KG1 (cell line): ENCODE measurements around the gene NUCB2.
A peak's percentile ranks its signal among the peaks of the same experiment; 100 is the strongest.
"Not testable (repeated sequence)": the region's sequence is repeated elsewhere in the genome, so short reads cannot be mapped to it uniquely, and the experiment has no call there.

Experiments
- DNase-seq: peaks from one replicate; lab custom pipeline; 2025; lab: John Stamatoyannopoulos, UW

Gene NUCB2

DNA sequence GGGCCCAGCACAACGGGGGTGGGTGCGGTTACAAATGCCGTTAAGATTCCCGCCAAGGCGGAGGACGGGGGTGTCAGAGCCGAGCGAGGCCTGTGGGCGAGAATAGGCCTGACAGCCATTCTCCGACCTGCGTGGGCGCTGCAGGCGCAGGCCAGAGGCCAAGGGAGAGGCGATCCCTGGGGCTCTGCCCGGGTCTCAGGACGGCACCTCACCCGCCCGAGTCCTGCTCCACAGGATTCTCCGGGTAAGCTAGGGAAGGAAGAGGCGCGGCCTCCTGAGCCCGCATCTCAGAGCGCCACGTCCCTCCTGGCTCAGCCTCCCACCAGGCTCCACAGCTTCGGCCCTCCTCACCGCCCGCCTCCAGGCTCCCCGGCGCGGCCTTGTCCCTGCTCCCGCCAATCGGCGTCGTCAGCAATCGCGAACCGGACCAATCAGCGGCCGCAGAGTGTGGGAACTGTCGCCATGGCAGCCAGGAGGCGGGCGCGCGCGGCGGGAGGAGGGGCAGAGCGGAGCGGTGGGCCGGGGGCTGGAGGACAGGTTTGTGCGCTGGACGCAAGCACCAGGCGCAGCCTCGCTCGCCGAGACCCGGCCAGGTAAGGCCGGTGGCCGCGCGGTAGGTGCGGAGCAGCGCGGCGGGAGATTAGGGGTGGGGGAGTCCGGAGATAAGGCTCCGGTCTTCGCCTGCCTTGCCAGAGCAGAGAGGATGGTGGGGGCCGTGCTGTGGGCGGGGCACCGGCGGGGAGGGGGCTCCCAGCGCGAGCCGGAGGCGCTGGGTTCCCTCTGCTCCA lies at the start of gene NUCB2:
Gene NUCB2, plus strand, starts transcription at position 504 of the 788 bp plus-strand sequence. CDS start 18,585 bp downstream, outside the sequence.
- peak; percentile 95 for DNase-seq

DNA sequence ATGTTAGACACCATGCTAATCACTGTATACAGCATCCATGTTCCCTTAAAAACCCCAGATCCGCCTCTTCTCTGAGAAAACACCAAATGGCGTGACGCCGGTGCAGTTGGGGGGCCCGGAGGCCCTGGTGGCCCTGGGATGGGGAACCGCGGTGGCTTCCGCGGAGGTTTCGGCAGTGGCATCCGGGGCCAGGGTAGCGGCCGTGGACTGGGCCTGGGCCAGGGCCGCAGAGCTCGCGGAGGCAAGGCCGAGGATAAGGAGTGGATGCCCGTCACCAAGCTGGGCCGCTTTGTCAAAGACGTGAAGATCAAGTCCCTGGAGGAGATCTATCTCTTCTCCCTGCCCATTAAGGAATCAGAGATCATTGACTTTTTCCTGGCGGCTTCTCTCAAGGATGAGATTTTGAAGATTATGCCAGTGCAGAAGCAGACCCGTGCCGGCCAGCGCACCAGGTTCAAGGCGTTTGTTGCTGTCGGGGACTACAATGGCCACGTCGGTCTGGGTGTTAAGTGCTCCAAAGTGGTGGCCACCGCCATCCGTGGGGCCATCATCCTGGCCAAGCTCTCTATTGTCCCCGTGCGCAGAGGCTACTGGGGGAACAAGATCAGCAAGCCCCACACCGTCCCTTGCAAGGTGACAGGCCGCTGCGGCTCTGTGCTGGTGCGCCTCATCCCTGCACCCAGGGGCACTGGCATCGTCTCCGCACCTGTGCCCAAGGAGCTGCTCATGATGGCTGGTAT lies 48.2 kb upstream of the NUCB2 start:
- not testable (repeated sequence) for DNase-seq

DNA sequence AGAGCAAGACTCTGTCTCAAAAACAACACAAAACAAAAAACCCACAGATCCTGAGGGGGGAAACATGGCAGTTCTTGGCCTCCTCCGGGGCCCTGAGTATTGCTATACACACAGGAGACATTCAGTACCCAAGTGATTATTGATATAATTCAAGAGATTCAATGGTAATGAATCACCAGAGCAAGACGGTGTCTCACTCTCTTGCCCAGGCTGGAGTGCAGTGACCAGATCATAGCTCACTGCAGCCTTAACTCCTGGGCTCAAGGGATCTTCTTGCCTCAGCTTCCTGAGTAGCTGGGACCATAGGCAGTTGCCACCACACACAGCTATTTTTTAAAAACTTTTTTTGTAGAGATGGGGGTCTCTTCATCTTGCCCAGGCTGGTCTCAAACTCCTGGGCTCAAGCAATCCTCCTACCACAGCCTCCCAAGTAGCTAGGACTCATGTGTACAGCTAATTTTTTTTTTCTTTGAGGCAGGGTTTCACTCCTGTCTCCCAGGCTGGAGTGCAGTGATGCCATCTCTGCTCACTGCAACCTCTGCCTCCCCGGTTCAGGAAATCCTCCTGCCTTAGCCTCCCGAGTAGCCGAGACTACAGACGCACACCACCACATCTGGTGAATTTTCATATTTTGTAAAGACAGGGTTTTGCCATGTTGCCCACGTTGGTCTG lies 46.9 kb upstream of the NUCB2 start:
- DNase-seq: no peak

DNA sequence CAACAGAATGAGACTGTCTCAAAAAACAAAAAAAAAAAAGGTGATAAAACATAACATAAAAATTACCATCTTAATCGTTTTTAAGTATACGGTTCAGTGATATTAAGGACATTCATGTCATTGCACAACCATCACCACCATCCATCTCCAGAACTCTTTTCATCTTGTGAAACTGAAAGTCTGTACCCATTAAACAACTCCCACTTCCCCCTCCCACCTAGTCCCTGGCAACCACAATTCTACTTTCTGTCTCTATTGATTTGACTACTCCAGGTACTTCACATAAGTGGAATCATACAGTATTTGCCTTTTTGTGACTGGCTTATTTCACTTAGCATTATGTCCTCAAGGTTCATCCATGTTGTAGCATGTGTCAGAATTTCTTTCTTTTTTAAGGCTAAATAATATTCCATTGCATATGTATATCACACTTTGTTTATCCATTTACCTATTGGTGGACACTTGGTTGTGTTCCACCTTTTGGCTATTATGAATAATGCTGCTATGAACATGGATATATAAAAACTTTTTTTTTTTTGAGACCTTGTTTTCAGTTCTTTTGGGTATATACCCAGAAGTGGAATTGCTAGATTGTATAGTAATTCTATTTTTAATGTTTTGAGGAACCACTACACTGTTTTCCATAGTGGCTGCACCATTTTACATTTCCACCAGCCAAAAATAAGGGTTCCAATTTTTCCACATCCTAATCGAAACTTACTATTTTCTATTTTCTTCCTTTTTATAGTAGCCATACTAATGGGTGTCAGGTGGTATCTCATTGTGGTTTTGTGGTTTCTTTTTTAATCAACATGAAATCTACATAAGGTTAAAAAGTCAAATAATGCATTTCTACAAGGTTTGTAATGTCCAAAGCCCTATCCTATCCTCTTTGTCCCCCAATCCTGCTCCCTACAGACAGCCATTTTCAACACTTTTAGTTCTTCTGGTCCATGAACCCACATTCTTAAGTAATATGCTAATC lies 45.4 kb upstream of the NUCB2 start:
- no peak for DNase-seq

DNA sequence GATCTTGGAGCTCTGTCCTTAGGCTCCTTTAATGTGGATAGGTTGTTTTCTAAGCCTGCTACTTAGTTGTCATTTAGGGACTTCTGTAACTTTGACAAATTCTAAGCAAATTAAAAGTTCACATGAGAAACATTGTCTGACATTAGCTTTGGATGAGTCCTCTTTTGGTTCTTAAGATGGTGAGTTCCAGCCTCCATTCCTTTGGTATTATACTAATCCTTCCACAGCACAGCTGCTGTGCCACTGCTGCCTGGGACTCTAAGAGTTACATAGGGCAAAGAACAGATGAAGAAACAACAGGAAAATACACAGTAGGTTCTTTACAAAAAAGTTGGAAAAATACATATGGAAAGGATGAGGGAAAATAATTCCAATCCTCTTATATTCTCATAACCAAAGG lies 43.4 kb upstream of the NUCB2 start:
- no peak for DNase-seq

DNA sequence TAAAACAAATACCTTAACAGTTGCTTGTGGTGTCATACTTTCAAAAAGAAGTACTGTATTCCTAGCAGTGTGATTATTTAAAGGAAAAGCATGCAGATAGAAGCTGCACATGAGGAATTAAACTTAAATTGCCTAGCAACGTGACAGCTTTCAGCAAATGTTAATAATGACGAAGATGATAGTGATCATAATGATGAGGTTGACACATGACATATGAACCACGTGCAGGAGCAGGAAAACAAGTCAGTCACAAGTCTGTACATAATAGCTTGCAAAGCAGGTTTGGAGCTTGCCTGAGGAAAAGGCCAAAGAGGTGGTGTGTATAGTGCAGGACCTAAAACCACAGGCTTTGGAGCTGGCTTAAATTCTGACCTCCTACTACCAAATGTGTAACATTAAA lies 38.2 kb upstream of the NUCB2 start:
- no peak for DNase-seq

DNA sequence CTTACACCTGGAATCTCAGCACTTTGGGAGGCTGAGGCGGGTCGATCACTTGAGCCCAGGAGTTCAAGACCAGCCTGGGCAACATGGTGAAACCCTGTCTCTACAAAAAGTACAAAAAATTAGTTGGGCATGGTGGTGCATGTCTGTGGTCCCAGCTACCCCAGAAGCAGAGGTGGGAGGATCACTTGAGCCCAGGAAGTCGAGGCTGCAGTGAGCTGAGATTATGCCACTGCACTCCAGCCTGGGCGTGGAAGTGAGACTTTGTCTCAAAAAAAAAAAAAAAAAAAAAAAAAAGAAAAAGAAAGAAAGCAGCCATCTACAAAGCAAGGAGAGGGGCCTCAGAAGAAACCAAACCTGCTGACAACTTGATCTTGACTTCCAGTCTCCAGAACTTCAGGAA lies 36.6 kb upstream of the NUCB2 start:
- DNase-seq: not testable (repeated sequence)

DNA sequence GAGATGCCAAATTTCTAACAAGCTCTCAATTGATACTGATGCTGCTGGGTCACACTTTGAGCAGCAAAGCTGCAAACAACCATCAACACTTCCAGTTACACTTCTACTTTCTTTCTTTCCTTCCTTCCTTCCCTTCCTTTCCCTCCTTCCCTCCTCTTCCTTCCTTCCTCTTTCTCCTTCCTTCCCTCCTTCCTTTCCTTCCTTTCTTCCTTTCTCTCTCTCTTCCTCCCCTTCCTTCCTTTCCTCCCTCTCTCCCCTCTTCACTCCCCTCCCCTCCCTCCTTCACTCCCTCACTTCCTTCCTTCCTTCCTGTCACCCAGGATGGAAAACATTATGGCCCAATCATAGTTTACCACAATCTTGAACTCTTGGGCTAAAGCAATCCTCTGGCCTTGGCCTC lies 35.8 kb upstream of the NUCB2 start:
- DNase-seq: no peak

DNA sequence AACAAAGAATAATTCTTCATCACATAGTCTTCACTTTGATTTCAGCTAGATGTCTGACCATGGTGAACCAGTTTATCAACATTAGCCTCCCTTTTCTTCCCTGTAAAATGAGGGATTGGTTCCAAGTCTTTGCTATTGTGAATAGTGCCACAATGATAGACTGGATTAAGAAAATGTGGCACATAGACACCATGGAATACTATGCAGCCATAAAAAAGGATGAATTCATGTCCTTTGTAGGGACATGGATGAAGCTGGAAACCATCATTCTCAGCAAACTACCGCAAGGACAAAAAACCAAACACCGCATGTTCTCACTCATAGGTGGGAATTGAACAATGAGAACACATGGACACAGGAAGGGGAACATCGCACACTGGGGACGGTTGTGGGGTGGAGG lies 33.6 kb upstream of the NUCB2 start:
- DNase-seq: not testable (repeated sequence)

DNA sequence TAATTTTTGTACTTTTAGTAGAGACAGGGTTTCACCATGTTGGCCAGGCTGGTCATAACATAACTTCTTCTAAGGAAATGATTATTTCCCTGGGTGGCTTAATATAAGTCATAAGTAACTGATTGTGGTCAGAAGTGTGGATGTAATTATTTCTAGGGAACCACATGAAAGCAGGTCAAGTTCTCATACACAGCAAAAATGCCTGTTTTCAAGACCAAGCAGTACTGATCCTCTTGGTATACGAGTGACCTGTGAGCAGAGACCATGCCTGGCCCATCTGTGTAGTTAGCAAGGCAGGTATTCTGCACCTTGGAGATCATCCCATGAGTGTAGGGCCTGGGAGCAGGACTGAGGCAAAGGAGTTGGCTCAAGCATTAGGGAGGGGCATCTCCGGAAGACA lies 32.5 kb upstream of the NUCB2 start:
- DNase-seq: no peak

DNA sequence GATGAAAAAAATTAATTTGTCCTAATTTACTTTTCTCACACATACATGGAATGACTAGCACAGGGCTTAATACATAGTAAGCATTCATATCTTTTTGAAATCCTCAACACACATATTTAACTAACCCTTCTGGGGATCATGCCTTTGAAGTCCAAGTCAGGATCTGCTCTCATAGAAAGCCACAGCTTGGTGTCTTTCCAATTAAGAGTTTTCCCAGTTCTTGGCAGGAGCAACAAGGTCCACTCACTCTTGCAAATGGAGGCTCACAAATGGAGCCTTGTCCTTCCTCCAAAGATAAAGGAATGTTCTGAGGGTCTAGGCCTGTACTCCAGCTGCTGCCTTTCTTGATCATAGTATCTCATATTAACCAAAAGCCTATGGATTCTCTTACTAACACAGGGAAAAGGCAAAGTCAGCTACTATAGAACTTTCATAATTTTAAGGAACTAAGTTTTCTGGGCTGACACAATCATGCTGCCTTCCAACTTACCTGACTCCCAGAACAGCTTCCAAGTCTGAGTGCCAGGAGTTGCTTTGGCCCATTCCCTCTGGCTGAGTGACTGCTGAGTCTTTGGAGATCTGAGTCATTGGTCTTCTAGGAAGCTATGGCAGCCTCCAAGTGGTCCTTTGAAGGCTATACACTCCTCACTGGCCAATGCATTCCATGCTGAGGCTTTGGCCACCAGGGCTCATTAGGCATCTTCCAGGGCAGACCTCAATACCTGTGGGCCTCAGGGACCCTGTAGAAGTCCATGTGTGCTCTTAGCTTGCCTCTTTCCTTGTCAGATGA lies 25.8 kb upstream of the NUCB2 start:
- DNase-seq: no peak

DNA sequence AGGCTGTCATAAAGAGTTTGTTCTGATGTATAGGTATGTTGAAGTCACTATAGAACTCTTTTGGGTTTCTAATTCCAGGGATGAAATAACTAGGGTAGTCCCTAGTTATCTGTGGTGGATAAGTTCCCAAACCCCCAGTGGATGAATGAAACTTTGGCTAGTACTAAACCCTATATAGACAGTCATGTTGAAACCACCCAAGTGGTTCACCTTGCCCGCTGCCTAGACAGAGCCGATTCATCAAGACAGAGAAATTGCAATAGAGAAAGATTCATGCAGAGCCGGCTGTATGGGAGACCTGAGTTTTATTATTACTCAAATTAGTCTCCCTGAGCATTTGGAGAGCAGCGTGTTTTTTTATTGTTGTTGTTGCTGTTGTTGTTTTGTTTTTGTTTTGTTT lies 23.8 kb upstream of the NUCB2 start:
- no peak for DNase-seq

DNA sequence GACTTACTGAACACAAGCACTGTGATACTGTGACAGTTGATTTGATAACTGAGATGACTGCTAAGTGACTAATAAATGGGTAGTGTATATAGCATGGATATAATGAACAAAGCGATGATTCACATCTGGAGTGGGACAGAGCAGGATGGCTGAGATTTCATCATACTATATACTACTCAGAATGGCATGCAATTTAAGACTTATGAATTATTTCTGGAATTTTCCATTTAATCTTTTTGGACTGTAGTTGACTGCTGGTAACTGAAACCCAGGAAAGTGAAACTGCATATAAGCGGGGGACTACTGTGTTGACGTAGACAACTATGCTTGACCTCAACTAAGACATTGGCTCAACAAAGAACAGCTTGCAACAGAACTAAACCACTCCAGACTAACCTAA lies 20.0 kb upstream of the NUCB2 start:
- no peak for DNase-seq

DNA sequence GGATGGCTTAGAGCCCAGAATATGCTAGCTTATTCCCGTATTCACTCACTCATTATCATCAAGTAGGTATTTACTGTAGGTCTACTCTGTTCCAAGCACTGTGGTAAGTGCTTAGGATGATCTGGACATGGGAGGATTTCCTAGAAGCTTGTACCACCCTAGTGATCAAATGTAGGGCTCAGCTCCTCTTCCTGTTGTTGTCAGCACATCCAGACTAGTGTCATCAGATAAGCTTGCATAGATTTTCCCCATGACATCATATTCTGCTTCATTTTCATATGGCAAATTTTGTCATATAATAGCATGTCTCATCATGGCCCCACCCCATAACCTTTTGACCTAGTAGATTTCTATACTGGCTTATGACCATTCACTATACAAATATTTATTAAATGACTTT lies 19.3 kb upstream of the NUCB2 start:
- DNase-seq: no peak

DNA sequence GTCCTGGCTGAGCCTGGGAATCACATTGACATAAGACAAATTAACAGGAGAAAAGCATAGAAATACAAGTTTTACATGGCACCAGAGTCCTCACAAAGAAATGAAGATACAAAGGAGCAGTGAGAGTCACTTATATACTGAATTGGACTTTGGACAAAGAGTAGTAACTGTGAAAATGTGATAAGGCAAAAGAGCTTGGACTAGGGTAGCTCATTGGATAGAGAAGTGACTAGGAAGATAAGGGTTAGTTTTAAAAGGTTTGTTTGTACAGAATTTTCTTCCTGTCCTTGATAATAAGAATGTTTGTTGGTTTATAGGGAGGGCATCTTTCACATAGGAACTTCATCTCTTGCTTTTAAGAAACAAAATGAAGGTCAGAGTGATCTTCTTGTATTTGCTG lies 17.9 kb upstream of the NUCB2 start:
- DNase-seq: no peak

DNA sequence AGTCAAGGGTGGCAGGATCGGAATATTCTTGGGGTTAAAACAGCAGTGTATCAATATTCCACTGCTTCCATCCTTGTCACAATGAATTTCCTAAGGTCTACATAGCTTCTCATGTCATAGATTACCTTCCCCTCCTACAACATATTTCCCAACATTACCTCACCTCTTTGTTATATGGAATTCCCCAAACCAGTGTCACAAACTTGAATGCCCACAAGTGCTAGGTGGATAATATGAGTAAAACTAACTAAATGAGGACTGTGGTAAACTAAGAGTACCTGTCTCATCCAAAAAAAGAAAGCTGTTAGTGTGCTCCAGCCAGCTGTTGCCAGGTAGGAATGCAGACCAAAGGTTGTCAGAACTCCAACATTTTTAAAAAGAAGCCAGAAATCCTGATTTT lies 17.0 kb upstream of the NUCB2 start:
- no peak for DNase-seq

DNA sequence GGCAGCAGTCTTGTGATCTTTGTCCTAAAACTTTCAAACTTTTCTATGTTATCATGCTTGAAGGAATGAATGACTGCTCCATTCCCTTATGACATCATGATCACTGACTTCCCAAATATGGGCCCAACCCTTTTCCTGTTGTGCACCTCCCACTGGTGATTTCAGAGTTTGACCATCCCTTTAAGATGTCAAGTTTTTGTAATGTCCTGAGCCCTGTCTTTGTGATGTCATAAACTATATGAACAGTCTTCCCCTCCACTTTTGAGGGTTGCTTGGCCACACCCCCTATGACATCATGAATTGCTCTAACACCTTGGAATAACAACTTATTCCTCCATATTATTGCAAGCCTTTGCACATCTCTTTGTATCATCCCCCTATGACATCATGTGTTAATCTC lies 16.5 kb upstream of the NUCB2 start:
- no peak for DNase-seq

DNA sequence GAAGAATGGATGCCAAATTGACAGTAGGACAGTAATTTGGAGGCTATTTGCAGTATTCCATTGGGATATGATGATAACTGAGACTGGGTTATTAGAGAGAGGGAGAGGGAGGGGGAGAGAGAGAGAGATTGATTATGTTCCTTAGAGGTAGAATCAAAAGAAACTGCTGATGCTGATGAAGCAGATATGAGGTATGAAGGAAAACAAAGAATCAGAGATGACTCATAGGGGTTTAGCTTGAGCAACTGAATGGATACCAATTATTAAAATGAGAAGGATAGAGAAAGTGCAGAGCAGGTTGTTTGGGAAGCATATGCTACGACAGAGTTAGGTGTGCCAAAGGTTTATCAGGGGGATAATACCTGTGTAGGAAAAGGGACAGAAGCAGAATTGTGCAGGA lies 12.8 kb upstream of the NUCB2 start:
- DNase-seq: no peak

DNA sequence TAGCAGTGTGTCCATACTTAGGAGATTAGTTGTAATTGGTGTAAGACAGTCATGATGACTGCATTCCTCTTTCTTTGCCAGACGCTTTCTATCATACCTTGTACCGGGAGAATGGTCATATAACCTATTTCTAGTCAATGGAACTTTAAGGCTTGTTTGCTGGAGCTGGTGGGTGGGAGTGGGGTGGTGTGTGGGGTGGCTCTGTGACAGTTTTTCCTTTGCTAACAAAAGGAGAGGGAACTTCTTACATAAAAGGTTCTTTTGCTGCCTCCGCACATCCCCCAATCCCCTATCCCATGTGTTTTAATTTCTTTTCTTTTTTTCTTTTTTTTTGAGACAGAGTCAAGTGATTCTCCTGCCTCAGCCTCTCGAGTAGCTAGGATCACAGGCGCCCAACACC lies 9.8 kb upstream of the NUCB2 start:
- no peak for DNase-seq

DNA sequence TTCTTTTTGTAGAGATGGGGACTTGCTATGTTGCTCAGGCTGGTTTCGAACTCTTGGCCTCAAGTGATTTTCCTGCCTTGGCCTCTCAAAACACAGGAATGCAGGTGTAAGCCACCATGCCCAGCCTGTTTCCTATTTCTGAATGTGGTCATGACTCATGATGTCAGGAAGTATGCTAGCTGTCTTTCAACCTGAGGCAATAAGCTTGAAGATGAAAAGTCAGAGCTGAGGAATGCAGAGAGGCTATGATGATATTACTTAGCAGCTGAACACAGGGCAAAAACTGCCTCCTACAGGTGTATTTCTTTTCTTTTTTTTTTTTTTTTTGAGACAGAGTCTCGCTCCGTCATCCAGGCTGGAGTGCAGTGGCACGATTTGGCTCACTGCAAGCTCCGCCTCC lies 9.0 kb upstream of the NUCB2 start:
- DNase-seq: no peak

DNA sequence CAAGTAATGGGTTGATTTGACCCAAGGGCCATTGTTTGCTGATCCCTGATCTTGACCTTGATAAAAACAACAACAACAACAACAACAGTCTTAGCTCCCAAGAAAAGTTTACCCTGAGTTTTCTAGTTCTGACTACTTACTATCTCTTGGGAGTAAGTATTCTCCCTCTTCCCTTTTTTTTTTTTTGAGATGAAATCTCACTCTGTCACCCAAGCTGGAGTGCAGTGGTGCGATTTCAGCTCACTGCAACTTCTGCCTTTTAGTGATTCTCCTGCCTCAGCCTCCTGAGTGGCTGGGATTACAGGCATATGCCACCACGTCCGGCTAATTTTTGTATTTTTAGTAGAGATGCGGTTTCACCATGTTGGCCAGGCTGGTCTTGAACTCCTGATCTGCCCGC lies 8.0 kb upstream of the NUCB2 start:
- DNase-seq: not testable (repeated sequence)
